Parathyroid adenoma (tissue), 2 donors: ENCODE measurements around the gene HOXD8.
A peak's percentile ranks its signal among the peaks of the same experiment; 100 is the strongest.

Experiments used
- H2AFZ ChIP-seq: fragments of 300-600 bp; sonication (generic); one replicate; pipeline ENCODE4 v1.7.0; 2017; ENCODE audit warnings: antibody characterized with exemption, mild to moderate bottlenecking
- H3K27ac ChIP-seq: fragments of 300-600 bp; sonication (generic); one replicate; pipeline ENCODE4 v1.7.0; 2017
- H3K27me3 ChIP-seq: fragments of 300-600 bp; sonication (generic); one replicate; pipeline ENCODE4 v1.7.0; 2017; ENCODE audit warnings: low read length; ENCODE audit not compliant: control insufficient read depth, insufficient read depth
- H3K36me3 ChIP-seq: fragments of 300-600 bp; sonication (generic); one replicate; pipeline ENCODE4 v1.7.0; 2017; ENCODE audit warnings: low read length; ENCODE audit not compliant: control insufficient read depth, insufficient read depth
- H3K4me1 ChIP-seq: fragments of 300-600 bp; sonication (generic); one replicate; pipeline ENCODE4 v1.7.0; 2017; ENCODE audit warnings: control low read depth
- H3K4me2 ChIP-seq: fragments of 300-600 bp; sonication (generic); one replicate; pipeline ENCODE4 v1.7.0; 2017; ENCODE audit warnings: low read length
- H3K4me3 ChIP-seq: fragments of 300-600 bp; sonication (generic); one replicate; pipeline ENCODE4 v1.7.0; 2017; ENCODE audit warnings: low read depth, low read length
- H3K79me2 ChIP-seq: fragments of 300-600 bp; sonication (generic); one replicate; pipeline ENCODE4 v1.7.0; 2017; ENCODE audit warnings: control low read depth
- H3K9ac ChIP-seq: fragments of 300-600 bp; sonication (generic); one replicate; pipeline ENCODE4 v1.7.0; 2017; ENCODE audit warnings: mild to moderate bottlenecking
- H3K9me3 ChIP-seq: fragments of 300-600 bp; sonication (generic); one replicate; pipeline ENCODE4 v1.7.0; 2017; ENCODE audit warnings: low read length; ENCODE audit not compliant: control insufficient read depth
- CTCF ChIP-seq: fragments of 300-600 bp; sonication (generic); IDR thresholded peaks from one replicate; pipeline ENCODE4 v1.7.0; 2017; ENCODE audit warnings: antibody characterized with exemption, mild to moderate bottlenecking
- donor health status: primary hyperparathyroidism.

HOXD8 gene

GRCh38 chr2:176131848-176132158, 2.3 kb downstream of the HOXD8 start:
- Histone ChIP-seq H3K27me3 (peaks cover 25% of the 10 kb centered on the region), H3K4me3 (no peak overlapping the region)
- TF ChIP-seq CTCF, result no peak

DNA sequence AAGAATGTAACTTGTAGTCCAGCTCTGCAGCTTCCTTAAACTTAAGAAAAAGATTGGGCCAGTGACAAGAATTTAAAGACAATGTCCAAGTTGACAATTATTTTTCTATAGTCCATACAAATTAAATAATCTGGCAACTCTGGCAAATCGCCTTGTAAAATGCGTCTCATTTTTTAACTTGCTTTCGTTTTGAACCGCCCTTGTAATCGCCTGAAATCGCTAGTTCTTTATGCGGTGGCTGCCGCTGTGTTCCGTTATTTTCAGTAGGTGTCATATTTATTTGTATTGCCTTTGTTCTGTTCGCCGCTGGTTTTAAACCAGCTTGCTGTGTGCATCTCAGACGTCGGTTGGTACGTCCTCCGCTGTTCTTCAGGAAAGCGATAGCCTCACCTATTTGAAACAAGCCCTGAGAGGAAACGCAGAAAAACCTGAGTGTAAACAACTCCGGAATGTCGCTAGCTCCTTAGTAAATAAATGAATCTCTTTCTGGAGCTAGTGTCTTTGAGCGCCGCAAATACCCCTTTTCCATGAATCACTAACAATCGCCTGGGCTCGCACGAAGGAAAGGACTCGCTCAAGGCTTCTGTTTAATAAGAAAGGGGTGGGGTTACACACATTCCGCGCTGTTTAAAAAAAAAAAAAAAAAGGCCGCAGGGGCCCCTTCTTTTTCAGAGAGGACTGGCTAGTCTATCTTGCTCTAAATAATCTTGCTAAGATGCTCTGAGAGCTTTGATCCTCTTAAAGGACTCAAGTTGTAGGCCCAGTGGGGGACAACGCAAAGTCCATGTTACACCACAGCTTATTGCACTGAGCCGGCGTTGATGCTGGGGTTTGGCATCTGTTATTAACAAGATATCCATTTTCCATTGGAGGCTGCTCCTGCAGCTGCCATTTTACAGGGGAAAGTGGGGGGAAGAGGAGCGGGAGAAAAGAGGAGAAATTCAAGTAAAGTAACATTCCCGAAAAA, 3.0 kb downstream of the HOXD8 start:
- Histone ChIP-seq H2AFZ (no peak overlapping the region), H3K79me2 (no peaks in the 10 kb centered on the region), H3K27ac (no peak overlapping the region), H3K4me2 (no peak overlapping the region), H3K36me3 (no peaks in the 10 kb centered on the region), H3K4me3 (peak overlapping the region; percentile 3), H3K4me1 (no peaks in the 10 kb centered on the region), H3K9ac (no peak overlapping the region), H3K27me3 (peaks cover 30% of the 10 kb centered on the region), H3K9me3 (peaks cover 4% of the 10 kb centered on the region)
- TF ChIP-seq CTCF, result no peak

More at GRCh38 chr2:176131848-176132158, 2.3 kb downstream of the HOXD8 start:
- H3K9ac ChIP-seq, result no peak overlapping the region
- H3K4me2 ChIP-seq, result no peak overlapping the region
- no peaks in the 10 kb centered on the region for H3K4me1 ChIP-seq
- no peak overlapping the region for H2AFZ ChIP-seq
- peaks cover 4% of the 10 kb centered on the region for H3K9me3 ChIP-seq
- no peaks in the 10 kb centered on the region for H3K36me3 ChIP-seq
- H3K79me2 ChIP-seq, result no peaks in the 10 kb centered on the region
- no peak overlapping the region for H3K27ac ChIP-seq

DNA sequence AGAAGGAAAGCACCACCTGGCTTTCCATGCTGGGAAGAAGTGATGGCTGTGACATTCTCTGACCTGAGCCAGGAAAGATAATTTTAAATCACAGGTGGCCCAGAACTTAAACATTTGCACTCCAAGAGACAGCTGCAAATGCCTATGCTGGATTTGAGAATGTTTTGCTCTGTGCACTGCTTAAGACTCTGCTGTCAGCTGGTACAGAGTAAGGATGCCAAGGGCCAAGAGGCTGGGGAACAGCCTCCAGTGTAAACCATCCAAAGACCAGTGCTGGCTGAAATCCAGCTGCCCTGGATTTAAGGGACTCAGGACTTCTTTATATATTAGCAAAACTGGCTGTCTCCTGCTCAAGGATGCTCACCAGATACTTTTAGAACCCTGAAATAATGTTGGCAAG, 3.9 kb downstream of the HOXD8 start:
- no peak overlapping the region for H3K4me3 ChIP-seq
- H3K27ac ChIP-seq, result no peak overlapping the region
- H2AFZ ChIP-seq, result no peak overlapping the region
- H3K9ac ChIP-seq, result no peak overlapping the region
- H3K27me3 ChIP-seq, result peaks cover 25% of the 10 kb centered on the region
- no peaks in the 10 kb centered on the region for H3K79me2 ChIP-seq
- no peaks in the 10 kb centered on the region for H3K4me1 ChIP-seq
- H3K4me2 ChIP-seq, result no peak overlapping the region
- no peaks in the 10 kb centered on the region for H3K36me3 ChIP-seq
- peaks cover 4% of the 10 kb centered on the region for H3K9me3 ChIP-seq
- TF ChIP-seq CTCF, result no peak

DNA sequence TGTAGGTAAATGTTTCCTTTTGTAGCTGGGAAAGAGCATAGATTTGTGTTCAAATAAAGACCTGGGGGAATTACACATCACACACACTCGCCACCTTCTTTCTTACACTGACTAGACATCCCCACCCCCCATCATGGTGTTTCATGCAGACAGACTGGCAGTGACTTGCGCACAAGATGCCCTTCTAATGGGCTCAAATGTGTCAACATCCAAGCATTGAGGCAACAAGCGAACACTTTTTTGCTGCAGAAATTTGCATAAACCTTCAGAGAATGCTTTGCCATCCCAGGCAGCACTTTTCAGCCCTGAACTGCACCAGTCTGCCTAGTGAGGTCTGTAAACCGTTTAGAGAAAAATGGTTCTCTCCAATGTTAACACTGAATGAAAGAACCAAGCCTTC, 4.5 kb downstream of the HOXD8 start:
- no peak overlapping the region for H3K9ac ChIP-seq
- no peak overlapping the region for H3K4me3 ChIP-seq
- H3K36me3 ChIP-seq, result no peaks in the 10 kb centered on the region
- no peaks in the 10 kb centered on the region for H3K4me1 ChIP-seq
- no peak for TF ChIP-seq CTCF
- H2AFZ ChIP-seq, result no peak overlapping the region
- no peak overlapping the region for H3K27ac ChIP-seq
- H3K4me2 ChIP-seq, result no peak overlapping the region
- H3K79me2 ChIP-seq, result no peaks in the 10 kb centered on the region
- peaks cover 24% of the 10 kb centered on the region for H3K27me3 ChIP-seq
- peaks cover 4% of the 10 kb centered on the region for H3K9me3 ChIP-seq

DNA sequence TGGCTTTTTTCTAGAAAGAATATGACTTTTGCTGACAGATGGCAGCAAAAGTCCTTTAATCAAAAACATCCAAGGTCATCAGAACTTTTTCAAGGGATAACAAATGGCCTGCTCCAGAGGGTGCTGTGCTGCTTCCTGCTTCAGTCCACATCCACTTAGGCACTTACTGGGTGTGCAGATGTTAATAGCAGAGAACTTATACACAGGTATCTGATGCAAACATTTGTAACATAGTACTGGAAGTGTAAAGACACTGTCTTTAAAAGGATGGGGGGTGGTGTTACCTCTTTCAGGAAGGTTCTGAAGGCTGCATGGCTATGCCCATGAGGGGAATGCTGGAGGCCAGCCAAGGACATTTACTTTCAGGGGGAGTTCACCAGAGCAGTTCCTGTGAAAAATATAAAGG, 5.5 kb downstream of the HOXD8 start:
- H3K9me3 ChIP-seq, result peaks cover 4% of the 10 kb centered on the region
- H3K4me1 ChIP-seq, result no peaks in the 10 kb centered on the region
- peaks cover 24% of the 10 kb centered on the region for H3K27me3 ChIP-seq
- no peak overlapping the region for H3K4me3 ChIP-seq
- H3K9ac ChIP-seq, result no peak overlapping the region
- no peaks in the 10 kb centered on the region for H3K79me2 ChIP-seq
- H3K4me2 ChIP-seq, result no peak overlapping the region
- no peak overlapping the region for H2AFZ ChIP-seq
- no peak overlapping the region for H3K27ac ChIP-seq
- no peaks in the 10 kb centered on the region for H3K36me3 ChIP-seq
- TF ChIP-seq CTCF, result no peak
